Osteocyte (in vitro differentiated cells): ENCODE results near the gene MROH2B. TPM values are rescaled to one million over a fixed set of nuclear protein-coding genes. Genes with fewer than 3 reads are reported as not detected.

ENCODE experiments used
- DNase-seq: peaks from one replicate; pipeline ENCODE4 v3.0.0; 2021; ENCODE audit warnings: mixed read lengths; ENCODE audit not compliant: unreplicated experiment; ENCODE audit errors: extremely low spot score
- H3K27ac Mint-ChIP-seq: one replicate; pipeline ENCODE4 v1.8.0; 2021; ENCODE audit warnings: mild to moderate bottlenecking, mixed read lengths; ENCODE audit not compliant: unreplicated experiment
- H3K27me3 Mint-ChIP-seq: one replicate; pipeline ENCODE4 v1.8.0; 2021; ENCODE audit warnings: mixed read lengths; ENCODE audit not compliant: unreplicated experiment
- H3K36me3 Mint-ChIP-seq: one replicate; pipeline ENCODE4 v1.8.0; 2021; ENCODE audit warnings: mixed read lengths; ENCODE audit not compliant: unreplicated experiment
- H3K4me1 Mint-ChIP-seq: one replicate; pipeline ENCODE4 v1.8.0; 2021; ENCODE audit warnings: mixed read lengths; ENCODE audit not compliant: unreplicated experiment
- H3K4me3 Mint-ChIP-seq: one replicate; pipeline ENCODE4 v1.8.0; 2021; ENCODE audit warnings: mild to moderate bottlenecking, moderate library complexity, mixed read lengths; ENCODE audit not compliant: unreplicated experiment
- H3K9me3 Mint-ChIP-seq: one replicate; pipeline ENCODE4 v1.8.0; 2021; ENCODE audit warnings: mixed read lengths; ENCODE audit not compliant: unreplicated experiment
- total RNA-seq: library from RNA; stranded (reverse); gene quantifications from 2 replicates; pipeline ENCODE4 v1.2.1, GENCODE V29; 2021
- TF ChIP-seq, protein P1 (sequence below): fragments of 200-600 bp; sonication (generic); IDR thresholded peaks from 2 replicates; pipeline ENCODE4 v1.5.0; 2021; ENCODE audit warnings: antibody characterized with exemption, mild to moderate bottlenecking, moderate library complexity

MROH2B gene
- total RNA-seq, 1 donor from 2014 or later: not detected

DNA sequence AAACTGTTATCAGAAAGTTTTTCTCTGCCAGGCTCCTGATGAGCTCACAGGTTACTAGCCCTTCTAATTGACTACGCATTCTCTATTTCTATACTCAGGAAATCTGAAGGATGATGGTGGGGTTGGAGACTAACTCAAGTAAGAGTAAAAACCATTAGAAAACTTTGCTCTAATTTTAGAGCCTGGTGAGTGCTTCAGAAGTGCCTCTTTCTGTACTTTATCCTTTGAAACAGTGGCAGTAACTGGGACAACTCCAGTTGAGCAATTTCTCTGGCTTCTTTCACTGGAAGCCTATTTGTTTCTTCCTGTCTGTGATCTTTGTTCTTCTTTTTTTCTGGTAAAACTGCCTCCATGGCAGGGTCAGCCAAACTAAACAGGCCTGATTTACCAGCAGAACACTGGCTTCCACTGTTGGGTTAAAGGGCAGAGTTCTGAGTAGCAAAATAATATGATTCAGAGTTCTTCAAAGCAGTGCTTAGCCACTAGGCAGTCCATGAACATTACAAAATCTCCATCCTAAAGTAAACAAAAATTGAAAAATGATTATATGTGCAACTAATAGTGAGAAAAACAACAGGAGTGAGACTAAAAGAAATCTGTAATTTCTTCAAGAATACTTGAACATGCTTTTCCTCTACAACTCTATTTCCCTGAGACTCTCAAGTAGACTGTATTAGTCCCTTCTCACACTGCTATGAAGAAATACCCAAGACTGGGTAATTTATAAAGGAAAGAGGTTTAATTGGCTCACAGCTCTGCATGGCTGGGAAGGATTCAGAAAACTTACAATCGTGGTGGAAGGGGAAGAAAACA is 79.8 kb downstream of the MROH2B start:
- TF ChIP-seq, protein P1, sequence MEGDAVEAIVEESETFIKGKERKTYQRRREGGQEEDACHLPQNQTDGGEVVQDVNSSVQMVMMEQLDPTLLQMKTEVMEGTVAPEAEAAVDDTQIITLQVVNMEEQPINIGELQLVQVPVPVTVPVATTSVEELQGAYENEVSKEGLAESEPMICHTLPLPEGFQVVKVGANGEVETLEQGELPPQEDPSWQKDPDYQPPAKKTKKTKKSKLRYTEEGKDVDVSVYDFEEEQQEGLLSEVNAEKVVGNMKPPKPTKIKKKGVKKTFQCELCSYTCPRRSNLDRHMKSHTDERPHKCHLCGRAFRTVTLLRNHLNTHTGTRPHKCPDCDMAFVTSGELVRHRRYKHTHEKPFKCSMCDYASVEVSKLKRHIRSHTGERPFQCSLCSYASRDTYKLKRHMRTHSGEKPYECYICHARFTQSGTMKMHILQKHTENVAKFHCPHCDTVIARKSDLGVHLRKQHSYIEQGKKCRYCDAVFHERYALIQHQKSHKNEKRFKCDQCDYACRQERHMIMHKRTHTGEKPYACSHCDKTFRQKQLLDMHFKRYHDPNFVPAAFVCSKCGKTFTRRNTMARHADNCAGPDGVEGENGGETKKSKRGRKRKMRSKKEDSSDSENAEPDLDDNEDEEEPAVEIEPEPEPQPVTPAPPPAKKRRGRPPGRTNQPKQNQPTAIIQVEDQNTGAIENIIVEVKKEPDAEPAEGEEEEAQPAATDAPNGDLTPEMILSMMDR: no peak
- no peak for DNase-seq
- peaks cover 6% of the 10 kb centered on the region for H3K9me3 Mint-ChIP-seq
- H3K27me3 Mint-ChIP-seq: no peaks in the 10 kb centered on the region
- H3K4me1 Mint-ChIP-seq: no peaks in the 10 kb centered on the region
- no peaks in the 10 kb centered on the region for H3K36me3 Mint-ChIP-seq
- no peak overlapping the region for H3K27ac Mint-ChIP-seq
- H3K4me3 Mint-ChIP-seq: no peak overlapping the region

DNA sequence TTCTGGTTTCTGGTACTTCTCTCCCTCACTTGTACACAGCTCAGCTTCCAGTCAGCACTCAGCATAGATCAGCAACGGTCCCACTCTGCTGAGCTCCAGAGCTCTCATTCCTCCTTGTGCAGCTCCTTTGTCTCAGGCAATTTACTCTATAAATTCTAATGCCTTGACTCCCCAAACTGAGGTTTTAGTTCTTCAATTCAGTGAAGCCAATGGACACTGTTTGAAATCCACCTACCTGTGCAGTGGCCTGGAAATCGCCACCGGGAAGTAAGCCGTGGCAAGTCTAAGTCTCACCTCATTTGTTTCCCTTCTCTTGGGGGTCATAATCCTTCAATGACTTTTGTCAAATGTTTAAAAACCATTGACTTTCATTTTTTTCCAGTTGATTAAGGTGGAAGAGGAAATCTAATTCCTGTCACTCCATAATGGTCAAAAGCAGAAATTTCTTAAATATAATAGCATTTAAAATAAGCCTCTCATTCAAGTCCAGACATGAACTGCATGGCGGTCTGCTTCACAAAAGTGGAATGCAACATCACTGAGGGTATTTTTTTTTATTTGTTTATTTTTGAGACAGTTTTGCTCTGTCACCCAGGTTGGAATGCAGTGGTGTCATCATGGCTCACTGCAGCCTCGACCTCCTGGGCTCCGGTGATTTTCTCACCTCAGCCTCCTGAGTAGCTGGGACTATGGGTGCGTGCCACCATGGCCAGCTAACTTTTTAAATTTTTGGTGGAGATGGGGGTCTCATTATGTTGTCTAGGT is 82.2 kb downstream of the MROH2B start:
- no peak for DNase-seq
- no peak overlapping the region for H3K4me3 Mint-ChIP-seq
- no peaks in the 10 kb centered on the region for H3K27me3 Mint-ChIP-seq
- H3K27ac Mint-ChIP-seq: no peak overlapping the region
- no peaks in the 10 kb centered on the region for H3K4me1 Mint-ChIP-seq
- TF ChIP-seq, protein P1: no peak
- no peaks in the 10 kb centered on the region for H3K36me3 Mint-ChIP-seq
- peaks cover 6% of the 10 kb centered on the region for H3K9me3 Mint-ChIP-seq

DNA sequence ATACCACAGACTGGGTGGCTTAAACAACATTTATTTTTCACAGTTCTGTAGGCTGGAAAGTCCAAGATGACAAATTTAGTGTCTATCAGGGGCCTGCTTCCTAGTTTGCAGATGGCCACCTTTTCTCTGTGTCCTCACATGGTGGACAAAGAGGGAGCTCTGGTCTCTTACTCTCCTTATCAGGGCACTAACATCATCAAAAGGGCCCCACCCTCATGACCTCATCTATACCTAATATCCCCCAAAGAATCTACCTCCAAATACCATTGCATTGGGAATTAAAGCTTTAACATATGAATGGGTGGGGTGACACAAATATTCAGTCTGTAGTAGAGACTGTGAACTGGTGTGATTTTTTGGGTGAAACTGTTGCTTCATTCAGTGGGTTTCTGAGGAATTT is 83.8 kb downstream of the MROH2B start:
- no peak for DNase-seq
- peaks cover 2% of the 10 kb centered on the region for H3K27me3 Mint-ChIP-seq
- no peak overlapping the region for H3K27ac Mint-ChIP-seq
- no peaks in the 10 kb centered on the region for H3K4me1 Mint-ChIP-seq
- no peak overlapping the region for H3K4me3 Mint-ChIP-seq
- no peaks in the 10 kb centered on the region for H3K36me3 Mint-ChIP-seq
- peaks cover 6% of the 10 kb centered on the region for H3K9me3 Mint-ChIP-seq
- TF ChIP-seq, protein P1: no peak

DNA sequence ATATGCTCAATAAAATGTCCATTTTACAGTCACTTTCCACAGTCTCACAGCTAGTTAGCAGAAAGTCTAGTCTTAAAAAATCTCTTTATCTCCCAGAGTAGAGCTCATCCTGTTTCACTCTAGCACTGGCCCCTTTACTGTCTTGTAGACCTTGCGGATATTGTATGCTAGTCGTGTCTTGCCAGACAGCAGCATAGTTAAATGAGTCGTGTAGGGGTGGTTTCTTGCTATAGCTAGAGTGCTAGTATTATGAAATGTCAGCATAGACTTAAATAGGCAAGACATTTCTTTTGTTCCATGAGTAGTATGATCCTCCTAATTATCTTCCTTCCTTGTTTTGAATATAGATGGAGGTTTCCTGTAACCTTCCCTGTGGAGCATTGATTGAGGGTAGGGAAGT is 84.5 kb downstream of the MROH2B start:
- no peak for DNase-seq
- TF ChIP-seq, protein P1: no peak
- no peak overlapping the region for H3K27ac Mint-ChIP-seq
- H3K4me3 Mint-ChIP-seq: no peak overlapping the region
- H3K9me3 Mint-ChIP-seq: peaks cover 6% of the 10 kb centered on the region
- no peaks in the 10 kb centered on the region for H3K36me3 Mint-ChIP-seq
- H3K27me3 Mint-ChIP-seq: peaks cover 2% of the 10 kb centered on the region
- H3K4me1 Mint-ChIP-seq: no peaks in the 10 kb centered on the region

DNA sequence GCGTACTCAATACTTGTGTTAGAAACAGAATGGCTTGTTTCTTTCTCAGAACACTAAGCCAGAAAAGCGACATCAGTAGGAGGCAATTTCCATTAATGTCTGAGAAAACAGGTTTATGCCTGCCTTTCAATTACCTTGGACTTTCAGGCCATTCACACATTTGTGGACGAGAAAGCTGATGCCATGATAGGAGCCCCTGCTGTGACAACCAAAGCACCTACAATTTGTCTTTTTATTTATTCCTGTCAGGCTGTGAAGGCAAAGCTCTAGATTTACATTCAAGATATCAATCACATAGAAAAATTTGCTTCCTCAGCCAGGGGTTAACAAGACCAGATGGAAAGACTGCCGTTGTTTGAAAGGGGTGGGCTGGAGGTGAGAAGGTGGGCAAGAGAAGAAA is 85.6 kb downstream of the MROH2B start:
- Mint-ChIP-seq H3K9me3 (peaks cover 6% of the 10 kb centered on the region), H3K4me1 (no peaks in the 10 kb centered on the region), H3K36me3 (no peaks in the 10 kb centered on the region), H3K27ac (no peak overlapping the region), H3K27me3 (peaks cover 6% of the 10 kb centered on the region), H3K4me3 (no peak overlapping the region)
- DNase-seq: no peak
- TF ChIP-seq, protein P1: no peak
